ENCODE results near the gene EVI5. TPM values are rescaled to one million over a fixed set of nuclear protein-coding genes. Genes with fewer than 3 reads are reported as not detected.
"Not testable (repeated sequence)": the region's sequence is repeated elsewhere in the genome, so short reads cannot be mapped to it uniquely, and the experiment has no call there.

EVI5 gene
- total and polyA plus RNA-seq, 7 donors = 4.5 to 53.5 (median 39.9) TPM

GRCh38 chr1:92774407-92774806 is 10.5 kb downstream of the EVI5 start:
- Histone ChIP-seq H3K9me3 (no peaks in the 10 kb centered on the region), H3K36me3 (no peaks in the 10 kb centered on the region), H3K4me3 (no peak overlapping the region), H3K27me3 (no peaks in the 10 kb centered on the region), H3K27ac (no peak overlapping the region), H3K4me1 (peaks cover 0 to 11% (median 2%) of the 10 kb centered on the region in 4 donors)
- DNase-seq = no peak
- intact Hi-C loops (cut with DNase I) = no loop called here
- TF ChIP-seq POLR2A (IDR thresholded peaks at IDR 0.05) (no peak), CTCF (IDR thresholded peaks at IDR 0.05) (no peak), POLR2AphosphoS5 (IDR thresholded peaks at IDR 0.05) (no peak), EP300 (IDR thresholded peaks at IDR 0.05) (no peak)
- WGBS, 2 donors = 92 to 96% methylated on average over 1 of the region's 1 CpG

GRCh38 chr1:92773749-92774148 is 11.2 kb downstream of the EVI5 start:
- H3K9me3 ChIP-seq; intact Hi-C loops (cut with DNase I); H3K27me3 ChIP-seq; H3K36me3 ChIP-seq; DNase-seq; H3K27ac ChIP-seq; H3K4me3 ChIP-seq: not testable (repeated sequence)
- H3K4me1 ChIP-seq = peaks cover 0 to 11% (median 2%) of the 10 kb centered on the region in 4 donors
- 84 to 90% methylated on average over 2 of the region's 2 CpGs for WGBS, 2 donors

- no peaks in the 10 kb centered on the region for H3K36me3 ChIP-seq
- no peaks in the 10 kb centered on the region for H3K27me3 ChIP-seq
- H3K9me3 ChIP-seq = no peaks in the 10 kb centered on the region
- 95 to 98% methylated on average over 3 of the region's 3 CpGs for WGBS, 2 donors
- no peaks in the 10 kb centered on the region for H3K4me1 ChIP-seq
- no peak overlapping the region for H3K27ac ChIP-seq
- intact Hi-C loops (cut with DNase I) = no loop called here
- TF ChIP-seq CTCF (IDR thresholded peaks at IDR 0.05) (no peak), POLR2A (IDR thresholded peaks at IDR 0.05) (no peak), POLR2AphosphoS5 (IDR thresholded peaks at IDR 0.05) (no peak)
- DNase-seq = no peak
- H3K4me3 ChIP-seq = no peak overlapping the region
Observed at GRCh38 chr1:92769856-92770255, 15.1 kb downstream of the EVI5 start.

GRCh38 chr1:92768915-92769314 is 16.0 kb downstream of the EVI5 start:
- no peak for TF ChIP-seq EP300 (IDR thresholded peaks at IDR 0.05)
- TF ChIP-seq CTCF (IDR thresholded peaks at IDR 0.05) = no peak
- no peak for TF ChIP-seq POLR2A (IDR thresholded peaks at IDR 0.05)
- TF ChIP-seq POLR2AphosphoS5 (IDR thresholded peaks at IDR 0.05) = no peak
- Histone ChIP-seq H3K4me1 (no peaks in the 10 kb centered on the region), H3K27me3 (no peaks in the 10 kb centered on the region), H3K27ac (no peak overlapping the region), H3K9me3 (no peaks in the 10 kb centered on the region), H3K36me3 (no peaks in the 10 kb centered on the region), H3K4me3 (no peak overlapping the region)
- intact Hi-C loops (cut with DNase I) = no loop called here
- no peak for DNase-seq

- Histone ChIP-seq H3K9me3 (no peaks in the 10 kb centered on the region), H3K27me3 (no peaks in the 10 kb centered on the region), H3K27ac (no peak overlapping the region), H3K4me3 (no peak overlapping the region), H3K36me3 (no peaks in the 10 kb centered on the region), H3K4me1 (no peaks in the 10 kb centered on the region)
- DNase-seq = no peak
- TF ChIP-seq POLR2AphosphoS5 (IDR thresholded peaks at IDR 0.05) (no peak), EP300 (IDR thresholded peaks at IDR 0.05) (no peak), CTCF (IDR thresholded peaks at IDR 0.05) (no peak), POLR2A (IDR thresholded peaks at IDR 0.05) (no peak)
- intact Hi-C loops (cut with DNase I) = no loop called here
- 56 to 86% methylated on average over 2 of the region's 2 CpGs for WGBS, 2 donors
Observed at GRCh38 chr1:92768296-92768695, 16.6 kb downstream of the EVI5 start.

Measured in sigmoid colon (tissue), 7 donors.